Limb (tissue), 2 donors: Measurements from ENCODE around the gene STRA8.
A peak's percentile ranks its signal among the peaks of the same experiment; 100 is the strongest.

Experiments
- DNase-seq, 2 donors: peaks; one replicate each; pipeline ENCODE4 v3.0.0-alpha.2; 2016; ENCODE audit errors: extremely low spot score in 2 of 2

STRA8 gene

DNA sequence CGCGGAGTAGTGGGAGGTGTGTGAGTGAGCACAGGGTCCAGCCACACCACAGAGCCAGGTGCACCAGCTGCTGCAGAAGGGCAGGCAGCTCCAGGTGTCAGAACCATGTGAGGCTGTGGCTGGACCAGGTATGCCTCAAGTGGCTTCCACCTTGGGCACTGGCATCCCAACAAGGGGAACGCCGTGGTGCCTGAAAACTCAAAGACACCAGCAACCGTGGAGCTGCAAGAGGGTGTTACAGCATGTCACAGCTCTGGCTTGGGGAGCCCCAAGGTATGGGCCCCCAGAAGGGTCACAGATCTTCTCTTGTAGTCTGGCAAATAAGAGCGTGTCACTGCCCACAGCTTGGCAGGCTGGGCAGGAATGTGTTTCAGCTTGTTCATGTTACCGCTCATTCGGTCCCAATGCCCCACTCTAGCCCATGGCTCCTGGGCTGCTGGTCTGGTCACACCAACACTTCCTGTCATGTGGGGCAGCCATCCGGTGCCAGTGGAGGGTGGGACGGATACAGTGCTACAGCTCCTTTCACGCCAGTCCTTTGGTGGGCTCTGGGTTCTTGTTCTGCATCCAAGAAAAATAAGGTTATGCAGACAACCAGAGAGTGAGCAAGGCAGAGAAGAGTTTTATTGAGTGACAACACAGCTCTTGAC, 29.8 kb downstream of the STRA8 start:
- no peak for DNase-seq

DNA sequence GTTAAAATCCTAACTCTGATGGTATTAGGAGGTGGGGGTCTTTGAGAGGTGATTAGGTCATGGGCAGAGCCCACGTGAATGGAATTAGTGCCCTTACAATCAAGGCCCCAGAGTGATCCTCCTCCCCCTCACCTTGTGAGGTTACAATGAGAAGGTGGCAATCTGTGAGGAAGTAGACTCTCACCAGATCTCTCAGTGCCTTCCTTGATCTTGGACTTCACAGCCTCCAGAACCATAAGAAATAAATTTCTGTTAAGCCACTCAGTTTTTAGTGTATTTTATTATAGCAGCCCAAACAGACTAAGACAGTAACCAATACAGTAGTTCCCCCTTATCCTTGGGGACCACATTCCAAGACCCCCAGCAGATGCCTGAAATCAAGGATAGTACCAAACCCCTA, 32.0 kb downstream of the STRA8 start:
- no peak for DNase-seq

DNA sequence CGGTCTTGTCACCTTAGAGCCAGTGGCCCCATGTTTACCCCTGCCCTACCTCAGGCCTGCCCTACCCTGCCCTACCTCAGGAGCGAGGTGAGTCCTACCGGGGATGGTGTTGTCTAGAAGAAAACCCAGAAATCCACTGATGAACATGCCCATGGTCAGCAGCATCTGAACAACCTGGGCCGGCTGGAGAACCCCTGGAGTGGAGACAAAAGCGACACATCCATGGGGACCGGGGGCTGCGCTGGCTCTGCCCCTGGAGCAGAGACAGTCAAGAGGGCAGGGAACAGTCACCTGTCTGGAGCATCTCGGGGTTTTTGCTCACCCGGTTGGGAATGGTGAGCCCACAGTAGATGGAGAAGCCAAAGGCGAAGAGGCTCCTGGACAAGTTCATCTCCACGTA, 36.3 kb downstream of the STRA8 start:
- DNase-seq, result no peak

DNA sequence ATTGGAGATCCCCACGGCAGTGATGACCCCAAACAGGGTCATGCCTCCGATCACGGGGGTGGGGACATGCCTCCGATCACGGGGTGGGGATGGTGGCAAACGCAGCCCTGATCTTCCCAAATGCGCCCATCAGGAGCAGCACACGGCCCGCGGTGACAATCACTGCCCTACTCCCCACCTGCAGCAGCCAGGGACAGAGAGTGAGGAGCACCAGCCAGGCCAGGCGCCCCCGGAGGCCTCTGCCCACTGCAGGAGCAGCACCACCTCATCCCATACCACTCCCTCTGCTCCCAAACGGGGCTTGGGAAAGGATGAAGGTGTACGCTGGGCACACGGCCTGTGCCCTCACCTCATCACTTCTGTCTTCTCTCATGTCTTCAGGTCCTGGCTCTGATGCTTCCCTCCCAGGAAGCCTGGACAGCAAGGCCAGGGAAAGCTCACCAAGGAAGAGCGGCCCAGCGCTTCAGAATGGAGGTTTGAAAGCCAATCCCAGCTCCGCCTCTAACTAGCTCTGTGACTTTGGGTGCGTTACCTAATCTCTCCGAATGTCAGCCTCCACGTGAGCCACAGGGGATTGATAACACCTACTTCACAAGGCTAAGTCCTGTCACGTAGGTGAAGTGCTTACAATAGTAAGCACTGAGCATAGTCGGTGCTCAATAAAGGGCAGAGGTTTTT, 37.1 kb downstream of the STRA8 start:
- no peak for DNase-seq

DNA sequence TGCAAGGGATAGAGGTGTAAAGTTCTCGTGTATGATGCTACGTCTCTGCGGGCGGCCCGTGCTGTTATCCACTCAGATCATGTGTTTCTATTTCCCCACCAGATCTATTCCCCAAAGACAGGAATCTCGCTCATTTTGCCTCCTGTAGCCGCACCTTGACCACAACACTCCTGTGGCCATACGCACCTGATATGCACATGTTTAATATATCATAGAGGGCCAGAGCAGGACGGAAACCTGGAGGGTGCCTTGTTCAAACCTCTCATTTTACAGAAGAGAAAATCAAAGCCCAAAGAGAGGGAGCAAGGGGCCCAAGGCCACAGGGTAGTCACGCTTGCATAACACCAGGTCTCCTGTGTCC, 37.6 kb downstream of the STRA8 start:
- DNase-seq, result no peak

DNA sequence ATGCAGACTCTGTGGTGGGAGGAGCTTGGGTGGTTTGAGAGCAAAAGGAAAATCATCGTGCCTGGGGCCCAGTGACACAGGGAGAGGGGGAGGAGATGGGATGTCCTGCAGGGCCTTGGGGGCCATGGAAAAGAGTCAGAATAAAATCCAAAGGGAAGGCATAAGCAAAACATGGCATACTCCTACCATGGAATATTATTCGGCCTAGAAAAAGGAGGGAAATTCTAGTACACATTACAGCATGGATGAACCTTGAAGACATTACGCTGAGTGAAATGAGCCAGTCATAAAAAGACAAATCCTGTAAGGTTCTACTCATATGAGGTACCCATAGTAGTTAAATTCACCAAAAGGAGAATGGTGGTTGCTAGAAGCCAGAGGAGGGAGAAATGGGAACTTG, 38.7 kb downstream of the STRA8 start:
- DNase-seq, result no peak

DNA sequence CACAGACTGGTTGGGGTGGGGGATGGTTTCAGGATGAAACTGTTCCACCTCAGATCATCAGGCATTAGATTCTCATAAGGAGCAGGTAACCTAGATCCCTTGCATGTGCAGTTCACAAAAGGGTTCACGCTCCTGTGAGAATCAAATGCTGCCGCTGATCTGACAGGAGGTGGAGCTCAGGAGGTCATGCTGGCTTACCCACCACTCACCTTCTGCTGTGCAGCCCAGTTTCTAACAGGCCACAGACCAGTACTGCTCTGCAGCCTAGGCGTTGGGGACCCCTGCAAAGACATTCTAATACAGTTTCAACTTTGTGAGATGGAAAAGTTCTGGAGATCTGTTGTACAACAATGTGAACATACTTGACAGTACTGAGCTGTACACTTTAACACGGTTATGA, 39.9 kb downstream of the STRA8 start:
- DNase-seq, result no peak

DNA sequence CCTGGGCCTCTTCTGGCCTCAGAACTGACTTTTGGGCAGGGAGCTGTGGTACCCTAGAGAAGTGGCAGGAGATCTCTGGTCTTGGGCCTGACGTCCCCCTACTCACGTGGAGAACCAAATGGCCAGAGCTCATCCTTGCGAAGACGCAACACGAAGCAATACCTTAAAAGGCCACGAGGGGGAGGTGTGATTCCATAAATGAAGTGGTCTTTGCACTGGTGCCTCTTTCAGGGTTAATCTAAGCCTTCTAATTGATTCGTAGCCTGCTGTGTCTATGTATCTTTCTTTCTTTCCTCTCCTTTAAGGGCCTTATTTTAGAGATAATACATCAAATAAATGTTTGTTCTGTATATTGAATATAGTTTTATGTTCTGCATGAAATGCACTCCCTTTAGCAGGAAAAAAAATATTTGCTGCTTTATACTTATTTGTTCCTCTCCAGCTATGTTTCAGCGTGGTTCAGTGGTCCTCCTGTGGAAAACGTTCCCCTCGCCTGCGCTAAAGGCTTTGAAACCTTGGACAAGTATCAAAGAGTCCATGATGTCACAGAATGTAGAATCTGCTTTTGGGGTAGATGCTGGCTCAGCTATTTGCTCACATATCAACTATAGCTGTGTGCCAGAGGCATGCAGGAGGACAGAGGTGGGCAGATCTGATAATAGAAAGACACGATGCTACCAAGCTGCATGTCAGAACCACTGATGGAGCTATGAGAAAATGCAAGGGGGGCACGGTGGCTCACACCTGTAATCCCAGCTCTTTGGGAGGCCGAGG, 41.0 kb downstream of the STRA8 start:
- DNase-seq, result peak; percentile 55 to 79

DNA sequence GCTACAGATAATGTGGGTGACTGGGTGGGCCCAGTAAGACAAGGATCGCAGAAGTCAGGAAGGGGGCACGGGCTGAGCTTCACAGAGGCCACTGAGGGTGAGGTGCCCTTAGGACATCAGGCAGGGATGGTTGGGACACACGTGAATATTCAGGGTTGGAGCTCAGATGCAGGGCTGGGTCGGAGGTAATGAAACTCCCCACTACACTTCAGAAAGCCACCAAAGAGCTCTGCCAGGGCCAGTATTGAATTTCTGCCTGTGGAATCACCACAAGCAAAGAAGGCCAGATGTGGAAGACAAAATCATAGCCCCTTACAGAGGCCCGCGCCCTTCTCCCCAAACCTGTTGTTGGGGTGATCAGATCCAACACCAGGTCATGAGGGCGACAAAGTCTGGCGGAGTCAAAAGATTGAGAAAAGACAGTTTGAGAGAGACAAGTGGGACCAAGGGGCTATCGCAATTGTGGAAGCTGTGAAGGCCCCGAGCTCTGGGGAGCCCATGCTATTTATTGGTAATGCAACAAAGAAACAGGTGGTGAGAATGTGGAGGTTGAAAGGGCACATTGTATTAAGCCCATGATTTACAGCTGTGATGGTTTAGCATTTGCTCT, 42.4 kb downstream of the STRA8 start:
- peak in 1 of 2 donors; percentile 9 for DNase-seq

DNA sequence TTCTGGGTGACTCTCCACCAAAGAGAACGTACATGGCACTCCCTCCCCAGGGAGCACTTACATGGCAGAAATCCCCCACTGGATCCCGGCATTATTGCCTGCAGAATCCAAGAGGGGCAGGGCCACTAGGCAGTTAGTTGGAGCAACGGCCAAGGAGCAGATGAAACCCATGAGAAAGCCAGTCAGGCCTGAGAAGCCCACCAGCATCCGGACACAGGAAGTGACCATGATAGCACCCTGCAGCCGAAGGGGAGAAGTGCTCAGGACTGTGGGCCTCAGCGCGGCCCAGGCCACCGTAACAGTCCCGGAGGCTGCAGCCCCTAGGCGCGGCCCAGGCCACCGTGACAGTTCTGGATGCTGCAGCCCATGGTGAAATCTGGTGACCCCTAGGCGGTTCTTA, 43.5 kb downstream of the STRA8 start:
- peak in 1 of 2 donors; percentile 21 for DNase-seq

DNA sequence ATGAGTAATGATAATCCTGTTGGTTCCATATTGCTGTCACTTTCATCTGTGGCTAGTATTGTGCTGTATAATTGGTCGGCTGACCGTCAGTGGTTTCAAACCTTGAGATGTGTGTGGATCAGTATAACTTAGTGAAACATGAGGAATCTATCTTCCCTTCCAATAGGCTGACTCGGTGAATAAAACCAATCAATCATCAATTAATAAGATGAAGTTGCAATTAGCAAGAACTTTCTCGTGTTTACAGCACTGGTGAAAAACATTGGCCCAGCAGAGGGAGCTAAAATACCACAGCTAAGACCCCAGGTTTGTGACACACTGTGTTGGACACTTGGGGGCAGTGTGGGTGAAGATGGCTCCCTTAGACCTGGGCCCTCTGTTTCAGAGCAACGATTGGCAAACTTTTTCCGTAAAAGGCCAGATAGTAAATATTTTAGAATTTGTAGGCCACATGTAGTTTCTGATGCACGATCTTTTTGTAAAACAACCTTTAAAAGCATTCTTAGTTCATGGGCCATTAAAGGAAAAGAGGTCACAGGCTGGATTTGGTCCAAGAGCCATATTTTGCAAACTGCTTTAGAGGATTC, 47.8 kb downstream of the STRA8 start:
- peak; percentile 84 to 89 for DNase-seq

DNA sequence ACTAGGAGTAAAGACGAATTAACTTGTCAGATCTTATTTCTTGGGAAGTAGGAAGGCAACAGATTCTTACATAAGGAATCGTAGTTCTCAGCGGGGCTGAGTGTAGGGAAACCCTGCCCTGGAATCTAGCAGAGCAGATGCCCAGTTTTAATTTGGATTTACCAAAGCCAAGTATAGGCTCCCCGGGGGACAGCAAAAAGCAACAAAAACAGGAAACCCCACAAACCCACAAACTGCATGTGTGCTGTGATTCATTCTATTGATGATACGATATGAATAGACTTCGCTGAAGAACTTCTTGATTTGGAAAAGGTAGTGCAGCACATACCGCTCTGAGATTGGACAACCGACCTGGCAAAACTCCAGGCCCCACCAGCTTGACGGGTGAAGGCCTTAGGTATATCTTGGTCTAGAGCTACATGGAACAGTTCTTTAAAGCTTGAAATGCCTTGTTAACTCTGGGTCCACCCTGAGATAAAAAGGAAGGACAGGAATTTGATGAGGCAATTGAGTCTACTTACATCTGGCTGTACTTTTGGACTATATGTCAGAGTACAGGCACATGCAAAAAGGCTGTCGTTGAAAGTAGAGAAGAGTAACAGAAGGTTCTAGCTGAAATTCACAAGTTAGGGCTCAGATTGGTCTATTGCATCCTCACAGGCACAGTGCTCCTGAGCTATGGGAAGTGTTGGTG, 49.1 kb downstream of the STRA8 start:
- DNase-seq, result no peak

DNA sequence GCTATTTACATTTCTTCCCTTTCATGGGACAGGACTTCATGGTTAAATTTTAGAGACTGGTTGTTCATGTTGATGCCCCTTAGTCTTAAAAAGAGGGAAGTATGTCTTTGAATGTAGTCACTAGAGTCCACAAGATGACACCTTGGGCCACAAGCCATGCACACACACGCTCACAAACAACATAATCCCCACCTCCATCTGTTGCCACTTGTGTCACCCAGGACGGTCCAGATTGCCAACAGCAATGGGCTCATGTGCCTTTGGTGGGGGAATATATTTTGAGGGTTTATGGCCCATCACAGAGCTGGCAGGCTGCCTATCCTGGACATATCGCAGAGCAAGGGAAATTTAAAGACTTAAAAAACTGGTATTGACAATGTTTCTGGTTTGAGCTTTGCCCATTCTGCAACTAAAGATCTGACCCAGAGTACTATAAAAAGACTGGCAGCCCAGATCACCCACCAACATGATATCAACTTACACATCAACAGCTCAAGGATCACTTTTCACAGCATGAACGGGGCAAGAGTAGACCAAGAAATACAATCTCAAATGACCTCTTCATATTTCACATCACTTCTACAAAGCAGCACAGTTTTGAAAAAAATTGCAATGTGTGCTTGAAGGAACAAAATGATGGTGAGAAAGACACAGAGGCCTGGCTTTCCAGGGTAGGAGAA, 50.5 kb downstream of the STRA8 start:
- no peak for DNase-seq

DNA sequence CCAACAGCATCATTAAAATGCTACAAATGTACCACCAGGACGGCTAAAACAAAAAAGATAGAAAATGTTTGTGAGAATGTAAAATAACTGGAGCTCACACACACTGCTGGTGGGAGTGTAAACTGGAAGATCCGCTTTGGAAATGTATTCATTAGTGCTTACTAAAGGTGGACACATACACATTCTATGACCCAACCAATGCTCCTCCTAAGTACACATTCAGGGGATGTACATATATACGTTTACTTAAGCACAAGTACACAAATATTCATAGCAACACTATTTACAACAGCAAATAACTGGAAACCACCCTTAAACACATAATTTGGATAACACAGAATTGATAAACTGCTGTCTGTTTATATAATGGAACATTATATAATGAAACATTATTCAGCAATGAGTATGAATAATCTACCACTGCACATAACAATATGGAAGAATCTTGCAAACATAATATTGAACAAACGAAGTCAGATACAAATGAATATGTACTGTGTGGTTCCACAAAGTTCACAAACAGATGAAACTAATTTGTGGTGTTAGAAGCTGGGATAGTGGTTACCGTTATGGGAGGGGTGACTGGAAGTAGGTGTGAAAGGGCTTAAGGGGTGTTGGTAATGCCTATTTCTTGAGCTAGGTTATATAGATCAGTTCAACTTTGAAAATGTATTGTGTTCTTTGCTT, 52.1 kb downstream of the STRA8 start:
- no peak for DNase-seq

DNA sequence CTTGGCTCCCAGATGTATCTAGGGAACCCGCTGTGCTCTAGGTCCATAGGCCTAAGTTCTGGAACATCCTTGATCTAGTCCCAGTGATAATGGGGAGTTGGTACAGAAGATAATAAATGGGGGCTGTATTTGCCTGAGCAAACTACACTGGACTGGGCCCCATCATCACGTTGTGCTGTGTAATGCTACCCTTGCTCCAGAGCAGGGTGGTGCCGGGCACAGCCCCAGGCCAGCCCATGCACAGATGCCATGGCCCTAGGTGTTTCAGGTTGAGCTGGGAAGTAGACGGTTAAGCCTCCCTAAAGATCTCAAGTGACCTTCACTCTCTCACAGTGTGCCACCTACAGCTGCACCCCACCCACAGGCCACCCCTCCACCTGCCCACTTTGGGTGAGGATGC, 53.2 kb downstream of the STRA8 start:
- DNase-seq, result no peak

DNA sequence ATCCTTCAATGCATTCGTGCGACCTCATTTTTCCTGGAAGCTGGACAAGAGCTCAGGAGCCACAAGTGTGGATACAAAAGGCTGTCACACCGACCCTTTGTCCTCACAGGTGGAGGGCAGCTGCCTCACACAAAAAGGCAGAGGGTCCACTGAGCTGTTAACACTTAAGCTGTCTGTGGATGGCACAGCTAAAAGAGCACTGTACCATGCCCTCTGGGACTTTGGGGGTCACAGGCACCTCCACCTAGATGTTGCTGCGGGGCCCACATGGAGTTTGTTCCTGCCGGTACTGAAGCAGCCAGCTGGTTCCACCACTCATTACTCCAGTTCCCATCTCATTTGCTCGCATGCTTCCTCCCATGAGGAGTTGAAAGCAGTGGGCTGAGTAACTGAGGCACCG, 57.0 kb downstream of the STRA8 start:
- DNase-seq, result peak in 1 of 2 donors; percentile 11

DNA sequence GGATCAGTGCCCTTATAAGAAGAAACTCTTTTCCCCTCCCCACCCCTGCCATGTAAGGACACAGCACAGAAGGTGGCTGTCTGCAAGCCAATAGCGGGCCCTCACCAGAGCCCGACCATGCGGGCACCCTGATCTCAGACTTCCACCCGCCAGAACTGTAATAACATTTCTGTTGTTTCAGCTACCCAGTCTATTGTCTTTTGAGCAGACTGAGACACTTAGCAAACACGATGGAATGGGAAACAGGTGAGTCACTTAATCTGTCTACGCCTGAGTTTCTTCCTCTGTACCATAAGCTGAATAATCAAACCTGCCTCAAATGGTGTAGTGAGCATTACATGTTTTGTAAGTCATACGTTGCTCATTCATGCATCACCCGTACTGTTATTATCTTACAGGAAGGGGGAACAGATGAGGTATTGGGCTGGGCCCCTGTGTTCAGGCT, 58.2 kb downstream of the STRA8 start:
- no peak for DNase-seq

DNA sequence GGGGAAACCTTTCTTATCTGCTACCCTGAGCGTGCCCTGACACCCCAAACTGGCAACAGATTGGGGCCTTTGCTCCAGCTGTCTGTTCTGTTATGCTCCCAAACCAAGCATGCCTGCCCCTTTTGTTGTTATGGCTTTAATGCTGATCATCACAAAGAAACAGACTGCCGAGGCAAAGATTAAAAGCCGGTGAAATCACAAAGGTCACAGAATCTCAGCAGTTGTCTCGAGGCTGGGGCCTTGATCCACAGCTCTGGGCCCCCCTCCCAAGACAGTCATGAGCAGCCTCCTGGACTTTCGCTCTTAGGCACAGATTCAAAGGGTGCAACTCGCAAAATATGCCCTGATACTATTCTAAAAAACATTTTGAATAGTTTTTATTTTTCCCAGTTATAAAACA, 65.6 kb downstream of the STRA8 start:
- no peak for DNase-seq

DNA sequence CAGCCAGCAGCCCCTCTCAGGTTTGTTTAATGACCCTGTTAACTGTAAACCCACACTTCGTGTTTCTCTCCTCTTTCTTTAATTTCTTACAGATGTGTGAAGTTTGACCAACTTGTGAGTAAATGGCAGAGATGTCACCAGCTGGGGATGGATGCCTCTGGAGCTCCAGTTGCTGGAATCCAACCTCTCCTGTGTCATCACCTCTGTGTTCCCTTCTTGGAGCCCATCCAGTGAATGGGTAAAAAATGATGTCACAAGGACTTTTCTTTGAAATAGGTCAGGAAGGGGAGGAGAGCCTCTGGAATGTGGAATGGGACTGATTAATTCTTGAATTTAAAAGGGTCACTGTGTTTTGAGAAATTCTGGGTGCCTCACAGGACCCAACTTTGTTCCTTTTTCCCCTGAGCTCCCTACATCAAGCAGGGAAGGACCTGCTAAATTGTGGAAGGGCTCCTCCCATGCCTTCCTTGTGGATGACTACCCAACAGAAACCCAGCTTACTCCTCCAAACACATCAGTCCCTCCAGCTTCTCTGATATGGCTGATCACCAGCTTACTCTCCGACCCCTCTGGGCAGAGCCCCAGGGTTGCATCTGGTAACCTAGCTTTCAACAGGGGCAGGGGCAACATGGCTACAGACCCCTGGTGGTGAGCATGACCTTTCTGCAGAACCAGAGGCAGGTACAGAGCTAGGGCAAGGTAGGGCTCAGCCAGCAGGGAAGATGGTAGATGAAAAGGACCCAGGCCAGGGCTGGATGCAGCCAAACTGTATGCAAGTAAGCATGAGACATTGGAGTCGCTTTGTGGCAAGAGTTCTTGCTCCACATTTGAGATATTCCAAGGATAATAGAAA, 67.5 kb downstream of the STRA8 start:
- no peak for DNase-seq
